ENCODE measurements around the gene TESMIN.
A peak's percentile ranks its signal among the peaks of the same experiment; 100 is the strongest.

The TESMIN gene

GRCh38 chr11:68707527-68707926 is 43.8 kb downstream of the TESMIN start:
- DNase-seq = no peak

- DNase-seq = no peak
Measured at GRCh38 chr11:68704887-68705286, 46.4 kb downstream of the TESMIN start.

GRCh38 chr11:68698993-68699392 is 52.3 kb downstream of the TESMIN start:
- no peak for DNase-seq

GRCh38 chr11:68695531-68695930 is 55.8 kb downstream of the TESMIN start:
- DNase-seq = no peak

- DNase-seq = no peak
Measured at GRCh38 chr11:68694431-68695297, 56.7 kb downstream of the TESMIN start.

GRCh38 chr11:68693484-68693882 is 57.8 kb downstream of the TESMIN start:
- no peak for DNase-seq

- no peak for DNase-seq
Measured at GRCh38 chr11:68692871-68693483, 58.3 kb downstream of the TESMIN start.

DNA sequence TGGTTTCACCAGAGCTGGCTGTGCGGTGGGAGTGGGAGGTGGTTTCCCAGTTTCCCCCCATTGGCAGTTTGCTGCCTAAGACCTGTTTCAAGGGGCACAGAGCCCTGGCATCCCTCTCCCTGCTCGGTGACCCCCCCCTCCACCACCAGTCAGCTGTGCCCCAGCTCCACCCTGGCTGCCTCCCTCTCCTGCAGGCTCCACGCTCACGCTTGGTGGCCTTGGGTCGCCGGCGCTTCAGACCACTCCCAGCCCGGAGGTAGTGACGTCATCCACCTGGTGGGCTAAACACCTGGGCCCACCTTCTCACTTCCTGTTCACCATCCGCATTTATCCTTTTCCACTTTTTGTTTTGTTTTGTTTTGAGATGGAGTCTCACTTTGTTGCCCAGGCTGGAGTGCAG is 59.2 kb downstream of the TESMIN start:
- no peak for DNase-seq

DNA sequence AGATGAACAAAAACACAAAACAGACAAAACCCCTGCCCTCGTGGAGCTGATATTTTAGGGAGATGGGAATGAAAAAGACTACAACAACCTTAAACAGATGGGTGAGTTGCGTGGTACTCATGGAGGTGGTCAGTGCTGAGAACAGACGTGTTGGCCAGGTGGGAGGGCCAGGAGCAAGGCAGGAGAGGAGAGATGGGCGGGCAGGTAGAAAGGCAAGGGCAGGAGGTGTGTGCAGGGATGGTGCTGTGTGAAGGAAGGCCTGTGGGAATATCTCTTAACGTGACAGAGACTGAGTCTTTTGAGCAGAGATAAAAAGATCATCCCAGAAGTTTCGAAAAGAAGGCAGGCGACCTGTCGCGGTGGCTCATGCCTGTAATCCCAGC is 59.9 kb downstream of the TESMIN start:
- DNase-seq = no peak

- DNase-seq = no peak
Measured at GRCh38 chr11:68690671-68691401, 60.5 kb downstream of the TESMIN start.

- no peak for DNase-seq
Measured at GRCh38 chr11:68689737-68690625, 61.3 kb downstream of the TESMIN start.

DNA sequence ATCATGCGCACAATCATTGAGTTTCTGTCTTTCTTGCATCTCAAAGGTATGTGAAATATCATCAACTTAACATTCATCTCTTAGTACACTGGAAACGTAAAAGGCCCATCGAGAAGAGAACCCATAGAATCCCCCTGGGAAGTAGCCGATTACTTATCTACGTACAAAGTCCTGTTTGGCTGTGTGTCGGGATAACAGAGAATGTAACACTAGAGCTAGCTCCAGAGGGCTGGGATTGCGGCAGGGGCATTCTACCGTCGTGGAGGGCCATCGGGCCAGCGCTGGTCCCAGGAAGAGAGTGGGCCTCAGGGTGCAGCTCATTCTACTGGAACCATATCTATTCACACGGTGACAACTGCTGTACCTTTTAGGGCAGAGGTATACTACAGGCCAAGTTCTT is 62.4 kb downstream of the TESMIN start:
- no peak for DNase-seq

GRCh38 chr11:68687986-68688385 is 63.3 kb downstream of the TESMIN start:
- DNase-seq = no peak

- DNase-seq = no peak
Measured at GRCh38 chr11:68687311-68687710, 64.0 kb downstream of the TESMIN start.

DNA sequence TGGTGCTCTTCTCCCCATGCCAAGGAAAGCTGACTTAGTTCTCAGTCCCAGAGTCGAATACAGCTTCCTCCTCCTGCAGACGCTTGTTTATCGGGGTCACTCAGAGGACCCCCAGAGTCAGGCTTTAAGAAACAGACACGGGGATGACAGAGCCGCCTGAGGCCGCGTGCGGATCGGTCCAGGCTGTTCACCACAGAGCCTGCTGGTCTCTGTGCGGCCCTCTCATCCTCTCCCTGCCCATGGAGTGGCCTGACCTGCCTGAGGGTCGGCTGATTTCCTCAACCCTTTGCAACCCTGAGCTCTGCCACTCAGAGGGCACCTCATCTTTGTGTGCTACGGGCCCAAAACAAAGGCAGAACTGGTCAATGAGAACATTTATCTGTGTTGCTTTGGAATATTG is 64.8 kb downstream of the TESMIN start:
- no peak for DNase-seq

DNA sequence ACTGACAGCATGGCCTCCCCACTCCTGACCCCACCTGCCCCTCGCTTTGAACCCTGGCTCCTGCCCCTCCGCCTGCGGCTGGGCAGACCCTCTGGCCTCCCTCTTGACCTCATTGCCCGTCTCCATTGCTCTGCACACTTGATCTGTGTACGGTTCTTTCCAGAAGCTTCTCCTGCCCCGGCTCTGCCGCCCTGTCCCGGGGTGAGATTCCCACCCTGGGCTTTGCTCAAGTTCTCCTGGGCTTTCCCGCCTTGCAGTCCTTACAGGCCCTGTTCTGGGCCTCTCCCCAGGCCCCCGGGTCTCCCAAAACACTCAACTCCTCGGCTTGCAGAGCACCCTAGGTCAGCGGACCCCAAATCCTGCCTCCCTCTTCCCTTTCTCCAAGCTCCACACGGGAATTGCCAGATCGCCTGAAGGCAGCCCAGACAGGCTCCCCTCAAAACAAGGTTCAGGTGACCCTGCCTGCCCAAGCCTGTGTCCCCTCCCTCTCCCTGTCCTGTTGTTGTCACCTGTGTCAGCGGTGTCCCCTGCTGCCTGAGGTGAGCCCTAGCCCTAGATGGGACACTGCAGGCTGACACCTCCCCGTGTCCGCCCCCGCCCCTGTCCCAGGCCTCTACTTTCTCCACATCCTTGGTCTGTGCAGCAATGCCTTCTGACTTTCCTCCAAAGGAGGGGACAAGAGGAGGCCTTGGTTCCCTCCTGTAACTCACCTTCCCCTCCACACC is 65.5 kb downstream of the TESMIN start:
- DNase-seq = no peak

DNA sequence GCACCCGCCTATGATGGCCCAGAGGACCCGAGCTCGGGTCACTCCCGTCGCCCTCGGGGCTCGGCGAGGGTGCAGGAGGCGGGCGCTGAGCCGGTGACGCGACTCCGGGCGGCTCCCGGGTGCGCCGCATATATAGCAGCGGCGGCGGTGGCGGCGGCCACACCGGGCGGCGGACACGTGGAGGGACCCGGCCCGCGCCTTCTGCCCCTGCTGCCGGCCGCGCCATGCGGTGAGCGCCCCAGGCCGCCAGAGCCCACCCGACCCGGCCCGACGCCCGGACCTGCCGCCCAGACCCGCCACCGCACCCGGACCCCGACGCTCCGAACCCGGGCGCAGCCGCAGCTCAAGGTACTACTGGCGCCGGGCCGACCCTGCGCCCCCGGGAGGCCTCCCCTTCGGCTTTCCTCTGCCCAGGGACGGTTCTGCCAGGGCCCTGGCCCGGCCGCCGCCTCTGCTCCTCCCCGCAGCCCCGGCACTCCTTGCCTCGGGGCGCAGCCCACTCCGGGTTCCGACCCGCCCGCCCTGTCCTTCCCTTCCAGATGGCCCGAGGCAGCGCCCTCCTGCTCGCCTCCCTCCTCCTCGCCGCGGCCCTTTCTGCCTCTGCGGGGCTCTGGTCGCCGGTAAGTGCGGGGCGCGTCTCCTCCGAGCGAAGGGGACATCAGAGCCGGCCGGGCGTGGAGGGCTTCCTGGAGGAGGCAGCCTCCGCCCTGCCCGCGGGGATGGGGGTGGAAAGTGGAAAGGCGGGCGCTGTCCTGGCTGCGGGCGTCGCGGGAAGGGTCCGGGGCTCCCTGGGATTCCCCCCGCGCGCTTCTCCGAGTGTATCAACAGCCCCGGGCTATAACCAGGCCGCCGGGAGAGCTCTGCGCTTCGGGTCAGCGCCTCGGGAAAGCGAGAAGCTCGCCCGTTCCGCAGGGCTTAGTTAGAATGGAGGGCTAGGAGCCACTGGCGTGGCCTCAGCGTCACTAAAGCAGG is 66.6 kb downstream of the TESMIN start, which contains the start of gene GAL:
Gene GAL (plus strand): TSS at position 160 of the 972 bp plus-strand sequence. CDS start 380 bp downstream, at position 540.
- DNase-seq = peak; percentile 38

DNA sequence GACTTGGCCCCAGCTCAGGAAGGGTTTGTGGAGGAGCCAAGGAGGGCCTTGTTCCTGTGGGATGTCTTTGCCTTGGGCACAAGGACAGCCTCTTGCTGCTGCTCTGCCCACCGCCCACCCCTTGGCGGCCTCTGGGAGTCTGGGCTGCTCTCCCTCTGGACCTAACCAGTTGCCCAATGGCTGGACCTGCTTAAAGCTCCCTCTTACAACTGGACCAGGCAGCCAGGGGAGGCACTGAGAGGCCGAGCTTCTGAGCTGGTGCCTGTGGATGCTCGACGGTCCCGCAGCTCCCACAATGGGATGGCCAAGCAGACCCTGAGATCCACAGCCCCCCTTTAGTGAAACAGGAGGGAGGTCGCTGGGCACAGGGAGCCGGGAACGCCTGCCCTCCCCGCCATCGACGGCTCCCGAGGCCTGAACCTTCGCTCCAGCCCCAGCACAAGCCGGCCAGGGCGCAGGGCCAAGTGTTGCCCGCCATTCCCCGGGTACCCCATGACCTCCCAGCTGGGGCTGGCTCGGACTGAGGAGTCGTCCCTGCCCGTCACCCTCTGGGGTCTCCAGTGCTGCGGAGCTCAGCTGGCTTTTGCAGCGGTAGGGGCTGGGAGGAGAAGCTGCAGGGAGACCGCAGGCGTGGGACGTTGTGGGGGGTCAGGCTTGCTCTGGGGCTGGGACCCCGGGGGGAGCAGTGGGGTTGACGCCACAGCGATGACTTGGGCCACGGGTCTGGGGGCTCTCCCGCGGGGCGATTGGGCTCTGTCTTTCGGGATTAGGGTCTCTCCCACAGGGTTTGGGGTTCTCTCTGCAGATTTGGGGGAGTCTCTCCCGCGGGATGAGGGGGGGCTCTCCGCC is 67.6 kb downstream of the TESMIN start:
- no peak for DNase-seq

GRCh38 chr11:68683121-68683520 is 68.2 kb downstream of the TESMIN start:
- no peak for DNase-seq

GRCh38 chr11:68682531-68682961 is 68.8 kb downstream of the TESMIN start:
- no peak for DNase-seq

Data from NCI-H526 treated with DMSO at 0.1 percent for 48 hours (cell line).